Adipose tissue (tissue), 3 donors: ENCODE data around the gene LONP2. TPM values are rescaled to one million over a fixed set of nuclear protein-coding genes. Genes with fewer than 3 reads are reported as not detected.
"Not testable (repeated sequence)": the region's sequence is repeated elsewhere in the genome, so short reads cannot be mapped to it uniquely, and the experiment has no call there.

Source experiments
- H3K27ac ChIP-seq: one replicate; pipeline ENCODE4 v1.5.1; 2013; ENCODE audit warnings: low read depth, low read length
- WGBS, 3 donors: extraction: QIAGEN DNeasy Blood & Tissue Kit; methylation state at CpG; one replicate each; pipeline ENCODE4 v1.1.7; 2013; 5-methylcytosine and 5-hydroxymethylcytosine counted together
- polyA plus RNA-seq, 3 donors: library from polyadenylated mRNA; stranded (reverse); fragments of 200-250 nt; gene quantifications; one replicate each; pipeline ENCODE4 v1.2.3, GENCODE V29; 2013
- donor health status: healthy with polysubstance abuse.
- donor health status: Bipolar disorder and iron deficiency.
- donor health status: healthy.

The LONP2 gene
- polyA plus RNA-seq, 3 donors, result 16.1 to 26.6 (median 18.1) TPM

DNA sequence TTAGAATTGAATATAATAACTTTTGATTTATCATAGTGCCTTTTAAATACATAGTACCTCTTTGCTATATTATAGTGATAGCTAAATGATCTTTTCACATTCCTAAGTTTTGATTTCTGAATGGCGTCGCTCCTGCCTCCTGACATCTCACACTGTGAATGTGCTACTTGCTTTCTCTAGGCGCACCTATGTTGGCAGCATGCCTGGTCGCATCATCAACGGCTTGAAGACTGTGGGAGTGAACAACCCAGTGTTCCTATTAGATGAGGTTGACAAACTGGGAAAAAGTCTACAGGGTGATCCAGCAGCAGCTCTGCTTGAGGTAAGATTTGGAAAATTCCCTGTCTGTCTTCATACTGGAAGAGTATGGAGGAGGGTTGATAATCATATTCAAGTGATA, 33.1 kb downstream of the LONP2 start:
- H3K27ac ChIP-seq, result no peak overlapping the region
- WGBS, 3 donors, result 81 to 90% (median 86%) methylated on average over 5 of the region's 5 CpGs

- H3K27ac ChIP-seq, result peak overlapping the region; percentile 22
- WGBS, 3 donors, result 62 to 82% (median 70%) methylated on average over 2 of the region's 2 CpGs
These were observed 35.1 kb downstream of the LONP2 start for GRCh38 chr16:48279199-48279598.

GRCh38 chr16:48280546-48280945, 36.4 kb downstream of the LONP2 start:
- WGBS, 3 donors, result 51 to 80% (median 80%) methylated on average over 2 of the region's 2 CpGs
- no peak overlapping the region for H3K27ac ChIP-seq

GRCh38 chr16:48282636-48283263, 38.6 kb downstream of the LONP2 start:
- H3K27ac ChIP-seq, result no peak overlapping the region
- 51 to 87% (median 60%) methylated on average over 2 of the region's 2 CpGs for WGBS, 3 donors

GRCh38 chr16:48284772-48285409, 40.8 kb downstream of the LONP2 start:
- 71 to 95% (median 86%) methylated on average over 4 of the region's 4 CpGs for WGBS, 3 donors
- no peak overlapping the region for H3K27ac ChIP-seq

- H3K27ac ChIP-seq, result no peak overlapping the region
These were observed 43.1 kb downstream of the LONP2 start for GRCh38 chr16:48287239-48287638.

- 95 to 98% (median 97%) methylated on average over 3 of the region's 3 CpGs for WGBS, 3 donors
- H3K27ac ChIP-seq, result no peak overlapping the region
These were observed 47.2 kb downstream of the LONP2 start for GRCh38 chr16:48291303-48291702.

GRCh38 chr16:48291754-48292153, 47.7 kb downstream of the LONP2 start:
- WGBS, 3 donors, result 59 to 90% (median 90%) methylated on average over 4 of the region's 4 CpGs
- no peak overlapping the region for H3K27ac ChIP-seq

- H3K27ac ChIP-seq, result no peak overlapping the region
- WGBS, 3 donors, result 32 to 84% (median 80%) methylated on average over 2 of the region's 2 CpGs
These were observed 48.4 kb downstream of the LONP2 start for GRCh38 chr16:48292452-48292851.

GRCh38 chr16:48294724-48295123, 50.6 kb downstream of the LONP2 start:
- H3K27ac ChIP-seq, result no peak overlapping the region
- 83 to 99% (median 90%) methylated on average over 1 of the region's 1 CpG for WGBS, 3 donors

DNA sequence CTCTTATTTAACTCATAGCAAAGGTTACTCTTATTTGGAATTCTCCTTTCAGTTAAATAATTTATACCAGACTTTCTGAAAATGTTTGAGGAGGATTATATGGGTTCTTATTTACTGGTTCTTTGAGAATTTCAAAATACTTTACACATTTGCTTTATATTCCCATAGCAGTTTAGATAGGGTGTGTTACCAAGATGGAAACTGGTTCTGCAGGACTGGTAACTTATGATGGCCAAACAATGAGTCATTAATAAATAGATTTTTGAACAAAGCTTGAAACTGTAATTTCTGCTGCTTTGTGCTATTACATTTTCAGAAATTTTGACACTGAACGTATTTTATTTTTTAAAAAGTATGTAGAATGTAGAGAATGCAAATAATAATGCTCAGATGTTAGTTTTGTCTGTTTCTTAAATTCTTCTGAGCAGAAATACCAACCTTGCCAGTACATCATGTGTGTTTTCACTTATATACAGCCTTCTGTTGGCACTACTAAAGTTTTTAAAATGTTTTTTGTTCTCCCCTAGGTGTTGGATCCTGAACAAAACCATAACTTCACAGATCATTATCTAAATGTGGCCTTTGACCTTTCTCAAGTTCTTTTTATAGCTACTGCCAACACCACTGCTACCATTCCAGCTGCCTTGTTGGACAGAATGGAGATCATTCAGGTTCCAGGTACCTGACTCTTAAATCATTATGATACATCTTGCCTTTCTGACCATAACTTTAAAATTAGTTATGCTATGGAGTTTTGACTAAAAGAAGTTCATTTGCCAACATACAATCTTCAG, 51.6 kb downstream of the LONP2 start:
- H3K27ac ChIP-seq, result no peak overlapping the region
- WGBS, 3 donors, result 33 to 94% (median 93%) methylated on average over 1 of the region's 1 CpG

DNA sequence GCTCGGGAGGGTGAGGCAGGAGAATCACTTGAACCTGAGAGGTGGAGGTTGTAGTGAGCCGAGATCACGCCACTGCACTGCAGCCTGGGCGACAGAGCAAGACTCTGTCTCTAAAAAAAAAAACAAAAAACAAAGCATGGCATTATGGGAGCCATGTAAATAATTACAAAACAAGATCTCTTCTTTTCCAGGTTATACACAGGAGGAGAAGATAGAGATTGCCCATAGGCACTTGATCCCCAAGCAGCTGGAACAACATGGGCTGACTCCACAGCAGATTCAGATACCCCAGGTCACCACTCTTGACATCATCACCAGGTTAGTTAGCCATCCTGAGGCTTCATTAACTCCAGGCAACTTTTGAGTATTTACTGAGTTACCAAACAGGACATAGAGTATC, 55.4 kb downstream of the LONP2 start:
- 92 to 100% (median 96%) methylated on average over 4 of the region's 4 CpGs for WGBS, 3 donors

GRCh38 chr16:48300391-48300856, 56.3 kb downstream of the LONP2 start:
- 39 to 65% (median 45%) methylated on average over 1 of the region's 1 CpG for WGBS, 3 donors
- H3K27ac ChIP-seq, result no peak overlapping the region

More for the DNA sequence above, 55.4 kb downstream of the LONP2 start:
- no peak overlapping the region for H3K27ac ChIP-seq

DNA sequence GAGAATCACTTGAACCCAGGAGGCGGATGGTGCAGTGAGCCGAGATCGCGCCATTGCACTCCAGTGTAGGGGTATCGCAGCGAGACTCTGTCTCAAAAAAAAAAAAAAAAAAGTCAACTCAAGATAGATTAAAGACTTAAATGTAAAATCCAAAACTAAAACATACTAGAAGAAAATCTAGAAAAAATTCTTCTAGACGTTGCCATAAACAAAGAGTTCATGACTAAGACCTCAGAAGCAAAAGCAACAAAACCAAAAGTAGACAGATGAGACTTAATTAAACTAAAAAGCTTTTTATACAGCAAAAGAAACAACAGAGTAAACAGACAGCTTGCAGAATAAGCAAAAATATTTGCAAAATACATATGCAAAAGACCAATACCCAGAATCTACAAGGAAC, 64.4 kb downstream of the LONP2 start:
- WGBS, 3 donors, result 93 to 99% (median 98%) methylated on average over 7 of the region's 7 CpGs
- H3K27ac ChIP-seq, result no peak overlapping the region

DNA sequence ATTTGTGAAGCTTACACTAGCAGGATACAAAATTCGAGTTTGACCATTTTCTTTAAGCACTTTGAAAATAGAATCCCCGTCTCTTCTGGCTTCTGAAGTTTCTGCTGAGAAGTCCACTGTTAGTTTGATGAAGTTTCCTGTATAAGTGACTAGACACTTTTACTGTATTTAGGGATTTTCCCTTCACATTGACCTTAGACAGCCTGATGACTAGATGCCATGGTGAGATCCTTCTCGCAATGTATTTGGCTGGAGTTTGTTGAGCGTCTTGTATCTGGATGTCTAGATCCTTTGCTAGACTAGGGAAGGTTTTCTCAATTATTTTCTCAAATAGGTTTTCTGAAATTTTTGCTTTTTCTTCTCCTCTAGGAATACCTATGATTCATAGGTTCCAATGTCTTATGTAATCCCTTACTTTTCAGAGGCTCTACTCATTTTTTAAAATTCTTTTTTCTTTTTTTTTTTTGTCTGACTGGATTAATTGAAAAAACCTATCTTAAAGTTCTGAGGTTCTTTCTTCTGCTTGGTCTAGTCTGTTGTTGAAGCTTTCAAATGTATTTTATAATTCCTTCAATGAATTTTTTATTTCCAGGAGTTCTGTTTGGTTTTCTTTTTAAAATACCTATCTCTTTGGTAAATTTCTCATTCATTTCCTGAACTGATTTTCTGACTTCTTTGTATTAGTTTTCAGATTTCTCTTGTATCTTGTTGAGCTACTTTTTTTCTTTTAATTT, 67.0 kb downstream of the LONP2 start:
- WGBS, 3 donors, result 98 to 99% (median 98%) methylated on average over 4 of the region's 4 CpGs
- no peak overlapping the region for H3K27ac ChIP-seq

DNA sequence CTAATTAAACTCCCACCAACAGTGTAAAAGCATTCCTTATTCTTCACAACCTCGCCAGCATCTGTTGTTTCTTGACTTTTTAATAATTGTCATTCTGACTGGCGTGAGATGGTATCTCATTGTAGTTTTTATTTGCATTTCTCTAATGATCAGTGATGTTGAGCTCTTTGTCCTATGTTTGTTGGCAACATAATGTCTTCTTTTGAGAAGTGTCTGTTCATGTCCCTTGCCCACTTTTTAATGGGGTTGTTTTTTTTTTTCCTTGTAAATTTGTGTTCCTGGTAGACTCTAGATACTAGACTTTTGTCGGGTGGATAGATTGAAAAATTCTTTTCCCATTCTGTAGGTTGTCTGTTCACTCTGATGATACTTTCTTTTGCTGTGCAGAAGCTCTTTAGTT, 69.8 kb downstream of the LONP2 start:
- not testable (repeated sequence) for H3K27ac ChIP-seq
- 98 to 100% (median 99%) methylated on average over 3 of the region's 3 CpGs for WGBS, 3 donors

DNA sequence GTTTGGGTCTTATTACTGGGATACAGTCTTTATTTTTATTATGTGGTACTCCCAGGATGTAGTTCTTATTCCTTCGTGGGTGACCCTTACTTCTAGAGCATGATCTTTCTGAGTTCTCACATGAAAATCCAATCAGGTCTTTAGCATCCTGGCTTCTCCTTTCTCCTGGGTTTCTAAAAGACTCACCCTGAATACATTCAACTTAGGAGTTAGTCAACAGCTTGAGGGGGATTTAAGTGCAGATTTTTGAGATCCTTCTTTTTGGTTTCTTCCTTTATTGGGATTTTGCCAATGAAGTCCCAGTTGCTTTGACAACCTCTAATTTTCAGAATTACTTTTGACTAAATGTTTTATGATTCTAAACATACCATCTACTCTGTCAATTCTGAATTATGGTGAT, 72.9 kb downstream of the LONP2 start:
- H3K27ac ChIP-seq, result no peak overlapping the region
- WGBS, 3 donors, result 82 to 91% (median 88%) methylated on average over 1 of the region's 1 CpG

GRCh38 chr16:48317614-48318315, 73.7 kb downstream of the LONP2 start:
- WGBS, 3 donors, result 30 to 89% (median 44%) methylated on average over 2 of the region's 2 CpGs
- H3K27ac ChIP-seq, result no peak overlapping the region
